HG03378 (cell line): Measurements from ENCODE around the gene IL2RA.
"Not testable (repeated sequence)": the region's sequence is repeated elsewhere in the genome, so short reads cannot be mapped to it uniquely, and the experiment has no call there.

Experiments used
- ATAC-seq: cut with Tn5 transposase; IDR thresholded peaks from one replicate; pipeline ENCODE4 v1.9.1; 2021; ENCODE audit warnings: mild to moderate bottlenecking, moderate library complexity; ENCODE audit not compliant: unreplicated experiment

IL2RA gene

DNA sequence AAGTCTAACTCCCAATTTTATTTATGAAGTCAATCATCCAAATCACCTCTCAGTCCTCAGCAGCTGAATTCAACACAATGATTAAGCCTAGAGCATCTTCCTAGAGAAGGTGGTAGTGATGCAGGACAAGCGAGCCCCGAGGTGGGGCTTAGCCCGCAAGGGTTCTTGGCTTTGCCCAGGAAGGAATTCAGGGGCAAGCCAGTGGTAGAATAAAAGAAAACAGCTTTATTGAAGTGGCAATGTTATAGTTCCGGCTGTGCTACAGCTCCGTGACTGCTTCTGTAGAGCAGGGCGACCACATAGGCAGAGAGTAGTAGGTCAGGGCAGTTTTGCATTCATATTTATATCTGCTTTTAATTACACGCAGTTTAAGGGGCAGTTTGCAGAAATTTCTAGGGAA lies 18.1 kb downstream of the IL2RA start:
- no peak for ATAC-seq

DNA sequence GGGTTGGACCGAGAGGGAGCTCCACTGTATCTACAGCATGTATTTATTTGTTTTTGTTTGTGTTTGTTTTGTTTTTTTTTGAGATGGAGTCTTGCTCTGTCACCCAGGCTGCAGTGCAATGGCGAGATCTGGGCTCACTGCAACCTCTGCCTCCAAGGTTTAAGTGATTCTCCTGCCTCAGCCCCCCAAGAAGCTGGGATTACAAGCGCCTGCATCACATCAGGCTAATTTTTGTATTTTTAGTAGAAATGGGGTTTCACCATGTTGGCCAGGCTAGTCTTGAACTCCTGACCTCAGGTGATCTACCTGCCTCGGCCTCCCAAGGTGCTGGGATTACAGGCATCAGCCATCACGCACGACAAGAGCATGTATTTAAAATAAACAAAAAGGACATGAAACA lies 18.8 kb downstream of the IL2RA start:
- not testable (repeated sequence) for ATAC-seq

DNA sequence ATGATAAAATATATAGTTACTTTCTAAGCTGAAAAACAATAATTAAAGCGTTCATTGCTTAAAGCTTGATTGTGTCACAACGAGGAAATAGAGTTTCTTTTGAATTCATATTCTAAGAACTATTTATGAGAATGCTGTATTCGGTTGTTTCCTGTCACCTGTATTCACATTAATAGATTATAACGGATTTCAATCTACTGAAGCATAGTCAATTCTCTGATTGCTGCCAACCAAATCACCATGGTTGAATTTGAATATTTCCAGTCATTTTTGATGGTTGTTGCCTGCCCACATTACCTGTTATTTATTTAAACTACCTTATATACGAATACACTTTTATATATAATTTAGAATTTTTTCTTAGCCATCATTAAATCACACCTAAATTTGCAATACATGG lies 22.0 kb downstream of the IL2RA start:
- no peak for ATAC-seq

DNA sequence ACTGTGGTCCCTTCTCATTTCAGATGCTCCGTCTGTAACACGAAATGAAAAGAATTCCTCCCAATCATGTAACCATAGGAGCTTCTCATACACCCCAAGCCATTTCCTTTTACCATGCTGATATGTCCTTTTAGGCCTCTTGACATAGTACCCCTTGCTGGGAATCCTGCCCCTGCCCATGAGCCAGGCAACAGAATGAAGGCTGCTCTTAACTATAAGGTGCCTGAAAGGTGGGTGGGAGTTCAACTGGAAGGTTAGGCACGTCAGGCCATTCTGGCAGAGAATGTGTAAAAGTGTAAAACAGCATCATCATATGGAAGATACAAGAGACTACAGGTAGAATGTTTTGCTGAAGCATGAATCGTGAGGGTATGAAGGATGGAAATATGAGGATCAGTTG lies 22.5 kb downstream of the IL2RA start:
- no peak for ATAC-seq

DNA sequence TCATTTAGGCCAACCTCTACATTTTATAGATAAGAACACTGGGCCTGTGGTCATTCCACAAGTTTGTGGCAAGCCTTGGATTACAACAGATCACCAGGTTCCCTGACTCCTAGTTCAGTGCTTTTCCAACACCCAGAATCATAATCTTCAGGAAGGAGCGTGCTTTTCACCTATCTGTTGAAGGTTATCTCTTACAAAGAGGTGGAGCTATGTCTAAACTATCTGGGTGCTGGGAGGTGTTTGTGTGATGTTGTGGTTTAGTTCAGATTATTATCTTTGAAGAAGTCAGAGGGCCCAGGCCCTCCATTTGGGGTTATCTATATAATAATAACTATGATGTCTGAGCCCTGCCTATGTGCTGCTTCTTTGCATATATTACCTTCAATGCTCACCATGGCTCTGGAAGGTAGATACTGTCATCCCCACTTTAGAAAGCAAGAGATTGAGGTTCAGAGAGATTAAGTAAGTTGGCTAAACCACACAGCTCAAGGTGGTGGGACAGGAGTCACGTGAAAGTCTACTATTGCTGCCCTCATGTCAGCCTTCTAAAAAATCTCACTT lies 24.0 kb downstream of the IL2RA start:
- ATAC-seq, result no peak

DNA sequence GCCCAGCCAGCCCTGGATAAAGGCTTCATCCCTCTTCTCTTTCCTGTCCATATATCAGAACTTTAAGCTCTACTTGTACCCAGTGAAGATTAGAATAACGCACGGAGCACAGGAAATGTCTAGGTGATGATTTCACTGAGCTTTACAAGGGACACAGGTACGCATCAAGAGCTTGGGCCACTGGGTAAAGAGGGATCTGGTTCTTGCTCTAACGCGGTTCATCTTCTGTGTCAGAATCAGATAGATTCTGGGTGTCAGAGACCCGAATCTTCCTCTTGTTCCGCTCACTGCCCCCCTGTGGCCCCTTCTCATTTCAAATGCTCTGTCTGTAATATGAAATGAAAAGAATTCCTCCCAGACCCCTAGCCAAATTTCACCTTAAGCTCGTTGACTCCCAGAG lies 24.7 kb downstream of the IL2RA start:
- ATAC-seq, result no peak

DNA sequence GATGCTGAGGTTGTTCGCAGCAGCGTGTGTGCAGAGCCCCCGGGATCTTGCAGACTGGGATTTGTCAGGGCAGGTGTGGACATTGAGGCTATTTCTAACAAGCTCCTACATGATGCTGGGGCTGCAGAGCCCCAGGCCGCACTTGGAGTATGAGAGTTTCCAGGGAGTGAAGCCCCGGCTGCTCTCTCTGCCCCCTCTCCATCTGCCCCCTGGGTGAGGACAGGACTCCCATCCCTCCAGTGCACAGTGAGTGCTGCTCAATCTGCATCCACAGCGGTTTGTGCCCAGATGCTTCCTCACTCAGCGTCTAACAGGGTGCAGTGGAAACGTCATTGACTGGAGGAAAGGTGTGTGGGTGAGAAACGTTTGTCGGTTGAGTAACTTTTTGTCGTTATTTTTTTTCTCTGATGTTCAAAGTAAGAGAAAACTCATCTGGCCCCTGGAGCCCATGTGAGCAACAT lies 25.3 kb downstream of the IL2RA start:
- ATAC-seq, result no peak

DNA sequence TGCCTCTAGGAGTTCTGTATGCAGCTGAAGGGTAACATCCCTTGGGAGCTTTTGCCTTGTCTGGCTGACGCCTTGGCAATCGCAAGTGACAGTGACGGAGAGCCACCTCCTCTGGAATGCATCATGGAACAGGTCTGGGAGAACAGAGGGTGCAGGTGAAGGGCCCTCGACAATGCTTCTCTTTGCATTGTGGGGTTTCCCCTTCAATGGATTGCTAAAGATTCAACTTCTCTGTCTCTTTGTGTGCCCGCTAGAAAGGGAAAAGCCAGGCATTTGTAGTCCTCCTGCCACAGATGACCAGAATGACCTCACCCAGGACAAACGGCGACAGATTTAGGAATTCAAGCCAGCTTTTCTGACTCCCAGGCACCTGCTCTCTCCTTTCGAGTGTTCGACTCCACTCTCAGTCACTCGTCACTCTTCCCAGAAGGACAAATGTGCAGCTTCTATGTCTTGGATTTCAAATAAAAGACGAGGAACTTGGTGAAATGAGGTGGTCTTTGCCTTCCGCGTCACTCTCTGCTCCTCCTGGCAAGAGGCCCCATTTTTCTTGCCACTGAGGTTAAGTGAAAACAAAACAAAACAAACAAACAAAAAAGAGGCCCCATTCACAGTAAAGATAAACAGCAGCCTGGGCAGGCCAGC lies 26.1 kb downstream of the IL2RA start:
- no peak for ATAC-seq

DNA sequence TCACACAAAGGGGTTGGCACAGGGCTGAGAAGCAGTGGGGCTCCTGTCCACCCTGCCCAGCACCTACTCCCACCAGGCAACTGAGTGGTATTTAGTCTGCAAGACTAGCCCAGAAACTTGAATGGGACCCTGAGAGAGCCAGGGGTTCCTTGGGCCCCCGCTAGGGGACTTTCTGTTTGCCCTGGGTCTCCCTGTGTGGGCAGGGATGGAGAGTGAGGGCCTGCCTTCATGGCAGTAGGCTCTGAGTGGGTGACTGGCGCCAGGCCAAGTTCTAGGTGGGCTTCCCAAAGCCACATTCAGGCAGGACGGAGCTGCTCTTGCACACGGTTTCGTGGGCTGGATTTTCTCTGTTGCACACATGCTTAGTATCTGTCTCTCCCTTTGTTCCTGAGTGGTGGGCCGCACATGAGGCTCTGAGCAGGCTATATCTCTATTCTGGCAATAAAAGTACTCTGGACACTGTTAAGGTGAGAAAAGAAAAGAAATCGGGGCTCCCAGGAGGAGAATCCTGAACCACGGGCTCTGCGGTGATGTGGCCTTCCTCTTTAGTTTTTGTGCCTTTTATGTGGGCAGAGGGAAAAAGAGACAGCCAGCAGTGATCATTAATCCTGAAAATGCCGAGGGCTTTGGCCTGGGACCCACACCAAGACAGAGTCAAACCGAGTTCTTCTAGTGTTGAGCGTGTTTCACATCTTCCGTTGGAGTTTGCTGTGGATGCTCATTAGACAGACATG lies 26.9 kb downstream of the IL2RA start:
- ATAC-seq, result no peak

DNA sequence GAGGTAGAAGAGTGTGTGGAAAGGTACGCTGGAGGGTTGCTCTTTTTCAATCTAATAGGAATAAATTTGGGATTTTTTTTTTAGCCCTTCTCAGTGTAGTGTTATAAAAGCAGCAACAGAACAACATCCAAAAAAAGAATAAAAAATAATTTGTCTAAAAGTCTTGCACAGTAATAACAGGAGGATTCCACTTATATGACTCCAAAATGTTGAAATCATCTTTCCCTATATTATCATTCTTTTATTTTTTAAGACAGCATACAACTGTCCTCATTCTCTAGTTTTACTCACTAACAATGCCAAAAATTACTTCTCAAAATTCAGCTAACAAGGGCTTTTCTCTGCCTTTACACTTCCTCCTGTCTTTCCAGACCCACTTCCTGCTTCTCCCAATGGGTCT lies 27.8 kb downstream of the IL2RA start:
- ATAC-seq, result no peak

DNA sequence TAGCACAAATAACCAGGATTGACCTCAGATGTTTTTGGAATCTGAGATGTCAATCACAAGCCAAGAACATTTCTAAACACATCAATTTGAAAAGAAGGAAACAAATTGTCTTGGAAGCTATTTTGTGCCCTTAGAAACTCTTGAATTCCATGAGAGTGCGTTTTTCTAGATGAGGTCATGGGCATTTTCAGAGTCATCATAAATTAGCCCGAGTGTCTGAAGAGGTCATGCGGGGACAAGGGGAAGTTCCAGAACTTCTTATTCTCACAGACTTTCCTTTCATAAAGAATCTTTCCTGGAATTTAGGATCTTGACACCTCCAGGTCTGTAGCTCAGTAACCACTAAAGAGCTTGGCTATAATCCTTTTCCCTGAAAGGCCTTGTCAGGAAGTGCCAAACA lies 28.2 kb downstream of the IL2RA start:
- no peak for ATAC-seq

DNA sequence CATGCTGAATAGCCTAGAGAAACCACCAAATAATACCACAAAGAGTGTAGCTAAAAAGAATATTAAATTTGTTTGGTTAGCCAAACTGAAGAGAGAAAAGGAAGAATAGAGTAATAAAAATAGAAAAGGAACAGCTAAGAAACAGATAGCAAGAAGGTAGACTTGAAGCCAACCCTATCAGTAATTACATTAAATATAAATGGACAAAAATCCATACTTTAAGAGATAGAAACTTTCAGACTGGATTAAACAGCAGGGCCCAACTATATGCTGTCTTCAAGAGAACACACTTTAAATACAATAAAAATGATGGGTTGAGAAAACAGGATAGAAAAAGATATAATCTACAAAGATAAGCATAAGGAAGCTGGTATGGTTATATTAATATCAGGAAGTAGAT lies 31.2 kb downstream of the IL2RA start:
- no peak for ATAC-seq

DNA sequence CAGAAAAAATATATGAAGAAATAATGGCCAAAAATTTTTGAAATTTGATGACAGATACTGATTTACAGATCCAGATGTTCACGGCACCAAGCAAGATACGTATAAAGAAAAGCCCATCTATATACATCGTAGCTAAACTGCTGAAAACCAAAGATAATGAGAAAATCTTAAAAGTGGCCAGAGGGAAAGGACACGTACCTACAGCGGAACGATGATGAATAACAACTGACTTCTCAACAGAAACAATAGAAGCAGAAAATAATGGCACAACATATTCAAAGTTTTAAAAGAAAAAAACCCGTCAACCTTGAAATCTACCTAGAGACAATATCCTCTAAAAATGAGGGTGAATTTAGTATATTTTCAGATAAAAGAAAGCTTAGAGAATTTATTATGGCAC lies 31.9 kb downstream of the IL2RA start:
- ATAC-seq, result no peak

DNA sequence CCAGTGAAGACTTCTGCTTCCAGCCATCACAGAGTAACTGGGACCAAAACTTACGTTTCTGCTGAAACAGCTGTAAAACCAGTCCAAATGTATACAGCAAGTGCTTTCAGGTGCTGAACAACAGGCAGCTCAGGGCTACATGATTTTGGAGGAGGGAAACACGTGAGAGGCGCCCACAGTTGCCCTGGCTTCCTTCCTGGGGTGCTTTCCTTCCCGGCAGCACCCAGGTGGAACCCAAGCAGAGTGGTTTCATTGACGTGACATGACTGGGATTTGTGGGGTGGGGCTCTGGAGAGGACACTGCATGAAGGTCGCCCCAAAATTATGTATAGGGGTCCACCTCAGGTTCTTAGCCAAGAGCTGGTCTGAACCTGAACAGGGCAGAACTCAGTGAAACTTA lies 34.2 kb downstream of the IL2RA start:
- no peak for ATAC-seq

DNA sequence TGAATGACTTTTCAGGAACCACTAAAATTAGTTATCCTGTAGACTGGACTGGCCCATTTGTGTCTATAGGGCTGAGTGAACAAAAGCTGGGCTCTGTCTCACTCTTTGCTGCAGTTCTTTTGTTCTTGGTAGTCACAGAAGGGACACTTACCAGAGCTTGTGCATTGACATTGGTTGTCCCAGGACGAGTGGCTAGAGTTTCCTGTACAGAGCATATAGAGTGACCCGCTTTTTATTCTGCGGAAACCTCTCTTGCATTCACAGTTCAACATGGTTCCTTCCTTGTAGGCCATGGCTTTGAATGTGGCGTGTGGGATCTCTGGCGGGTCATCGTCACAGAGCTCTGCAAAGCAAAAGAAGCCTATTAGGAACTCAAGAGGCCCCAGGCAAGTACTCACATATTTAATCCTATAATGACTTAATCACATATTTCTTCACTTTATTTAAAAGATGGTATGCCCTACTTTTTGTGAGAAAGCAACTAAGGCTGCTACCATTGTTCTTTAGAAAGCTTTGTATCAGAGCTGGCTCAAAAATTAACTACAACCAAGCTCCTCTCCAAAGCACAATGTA lies 36.4 kb downstream of the IL2RA start:
- ATAC-seq, result no peak

DNA sequence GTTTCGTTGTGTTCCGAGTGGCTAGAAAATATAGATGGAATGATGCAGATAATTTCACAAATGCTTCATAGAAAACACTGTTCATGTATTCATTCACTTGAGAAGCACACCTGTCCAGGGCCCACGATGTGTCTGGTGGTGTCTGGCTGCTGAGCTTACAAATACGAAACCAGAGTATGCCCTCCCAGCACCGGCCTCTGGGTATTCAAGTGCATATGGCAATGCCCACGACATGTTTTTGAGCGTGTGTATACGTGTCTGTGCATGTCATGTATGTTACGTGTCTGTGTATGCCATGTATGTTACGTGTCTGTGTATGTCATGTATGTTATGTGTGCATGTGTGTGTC lies 37.9 kb downstream of the IL2RA start:
- no peak for ATAC-seq

DNA sequence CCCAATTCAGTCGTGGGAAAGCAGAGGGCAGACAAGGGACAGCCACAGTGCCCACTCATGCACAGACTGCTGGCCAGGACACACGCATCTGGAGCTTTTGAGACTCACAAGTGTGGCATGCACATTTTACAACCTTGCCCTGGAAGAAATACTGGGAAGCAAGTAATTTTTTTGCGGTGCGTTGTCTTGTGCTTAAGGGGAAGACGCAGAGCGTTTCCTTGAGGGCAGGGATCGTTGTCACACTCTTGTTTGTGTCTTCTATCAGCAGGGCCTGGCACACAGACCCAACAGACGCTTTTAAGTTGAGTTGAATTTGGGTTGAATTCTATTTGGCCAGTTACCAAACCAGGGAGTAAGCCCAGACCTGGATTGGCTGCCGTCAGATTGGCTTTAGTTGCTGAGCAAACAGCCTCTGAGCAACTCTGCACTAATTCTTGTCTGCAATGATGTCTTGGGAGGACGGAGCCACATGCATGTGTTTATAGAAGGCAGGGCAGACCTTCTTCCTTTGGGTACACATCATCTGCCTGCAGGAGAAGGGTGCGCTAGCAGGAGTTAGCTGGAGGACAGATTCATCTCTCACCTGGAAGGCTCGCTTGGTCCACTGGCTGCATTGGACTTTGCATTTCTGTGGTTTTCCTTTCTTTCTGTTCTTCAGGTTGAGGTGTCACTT lies 38.4 kb downstream of the IL2RA start:
- no peak for ATAC-seq

DNA sequence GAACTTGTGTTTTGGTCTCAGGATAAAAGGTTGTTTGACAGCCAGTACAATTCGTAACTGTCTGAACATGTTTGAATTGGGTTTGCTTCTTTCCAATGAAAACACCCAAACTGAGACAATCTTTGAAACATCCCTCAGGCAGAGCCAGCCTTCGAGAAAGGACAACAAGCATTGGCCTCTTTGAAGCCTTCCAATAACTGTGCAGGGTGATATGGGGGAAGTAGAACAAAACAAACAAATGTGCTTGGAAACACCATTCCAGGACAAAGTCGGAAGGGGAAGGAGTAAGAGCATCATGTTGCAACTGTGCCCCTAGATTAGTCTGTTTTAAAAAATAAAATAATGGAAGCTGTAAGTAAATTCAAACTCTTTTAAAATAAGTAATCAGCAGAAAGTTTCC lies 39.5 kb downstream of the IL2RA start:
- ATAC-seq, result no peak

DNA sequence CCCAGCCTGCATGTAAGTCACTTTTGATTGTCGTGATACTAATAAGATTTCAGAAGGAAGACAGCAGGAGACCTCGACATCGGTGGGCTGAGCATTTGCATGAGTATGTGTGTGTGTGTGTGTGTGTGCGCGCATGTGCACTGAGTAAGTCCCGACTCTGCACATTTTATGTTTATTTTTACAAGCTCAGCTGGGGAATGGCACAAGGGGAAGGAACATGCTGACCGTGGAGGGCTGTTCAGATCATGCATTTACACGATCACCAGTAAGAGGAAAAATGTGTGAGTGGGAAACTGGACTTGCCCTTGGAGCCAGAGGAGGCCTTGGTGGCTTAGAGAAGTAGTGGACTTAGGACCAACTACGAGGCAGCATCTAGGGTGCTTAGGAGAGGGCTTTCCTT lies 41.3 kb downstream of the IL2RA start:
- no peak for ATAC-seq

DNA sequence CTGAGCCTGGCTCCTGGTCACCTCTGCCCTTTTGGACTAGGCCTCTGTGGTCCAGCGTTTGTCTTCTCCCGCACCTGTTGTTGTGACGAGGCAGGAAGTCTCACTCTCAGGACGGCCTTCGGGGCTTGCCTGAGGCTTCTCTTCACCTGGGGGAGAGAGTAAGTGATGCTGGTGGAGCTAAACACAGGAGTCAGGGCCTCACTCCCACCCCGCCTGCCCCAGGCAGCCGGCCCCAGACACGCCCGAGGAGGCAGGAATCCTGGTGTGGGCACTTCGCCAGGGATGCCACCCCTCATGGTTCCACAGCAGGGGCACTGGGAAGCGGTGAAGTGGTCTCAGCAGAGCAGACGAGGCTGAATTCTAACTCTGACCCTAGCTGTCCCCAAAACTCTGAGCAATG lies 42.4 kb downstream of the IL2RA start:
- no peak for ATAC-seq

DNA sequence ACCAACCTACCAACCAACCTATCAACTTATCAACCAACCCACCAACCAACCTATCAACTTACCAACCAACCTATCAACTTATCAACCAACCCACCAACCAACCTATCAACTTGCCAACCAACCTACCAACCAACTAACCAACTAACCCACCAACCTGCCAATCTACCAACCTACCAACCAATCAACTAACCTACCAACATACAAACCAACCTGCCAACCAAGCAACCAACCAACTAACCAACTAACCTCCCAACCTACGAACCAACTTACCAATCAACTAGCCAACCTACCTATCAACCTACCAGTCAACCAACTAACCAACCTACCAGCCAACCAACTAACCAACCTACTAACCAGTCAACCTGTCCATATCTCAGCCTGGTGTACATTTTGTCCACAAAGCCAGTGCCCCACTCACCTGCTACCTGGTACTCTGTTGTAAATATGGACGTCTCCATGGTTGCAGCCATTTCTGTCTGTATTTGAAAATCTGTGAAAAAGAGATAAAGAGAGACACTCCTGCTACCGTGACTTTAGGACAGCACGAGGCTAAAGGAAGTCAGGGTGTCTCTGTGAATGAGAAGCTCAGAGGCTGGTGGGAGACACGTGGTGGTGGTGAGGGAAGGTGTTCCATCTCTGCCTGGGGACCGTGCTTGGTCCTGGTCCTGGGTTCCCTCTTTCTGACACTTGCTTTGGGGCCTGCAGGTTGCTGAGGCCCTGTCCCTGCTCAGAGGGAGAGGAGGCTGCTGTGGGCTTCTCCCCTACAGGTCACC lies 43.0 kb downstream of the IL2RA start:
- no peak for ATAC-seq
